ENCODE results near the gene RNU2-1.
"Not testable (repeated sequence)": the region's sequence is repeated elsewhere in the genome, so short reads cannot be mapped to it uniquely, and the experiment has no call there.

DNA sequence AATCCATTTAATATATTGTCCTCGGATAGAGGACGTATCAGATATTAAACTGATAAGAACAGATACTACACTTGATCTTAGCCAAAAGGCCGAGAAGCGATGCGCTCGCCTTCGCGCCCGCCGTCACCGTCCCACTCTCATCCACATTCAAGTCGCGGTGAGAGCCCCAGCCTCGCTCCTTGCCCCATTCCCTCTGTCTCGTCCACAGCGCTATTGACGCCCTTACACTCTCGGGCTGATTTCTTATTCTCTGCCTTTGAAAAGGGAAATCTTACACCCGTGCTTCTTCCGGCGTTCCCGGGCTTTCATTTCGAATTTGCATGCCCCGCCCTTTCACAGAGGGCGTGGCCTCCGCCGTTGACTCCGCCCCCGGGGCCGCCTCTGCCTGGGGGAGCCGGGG lies at the start of gene RNU2-1:
- TF ChIP-seq, protein P1, sequence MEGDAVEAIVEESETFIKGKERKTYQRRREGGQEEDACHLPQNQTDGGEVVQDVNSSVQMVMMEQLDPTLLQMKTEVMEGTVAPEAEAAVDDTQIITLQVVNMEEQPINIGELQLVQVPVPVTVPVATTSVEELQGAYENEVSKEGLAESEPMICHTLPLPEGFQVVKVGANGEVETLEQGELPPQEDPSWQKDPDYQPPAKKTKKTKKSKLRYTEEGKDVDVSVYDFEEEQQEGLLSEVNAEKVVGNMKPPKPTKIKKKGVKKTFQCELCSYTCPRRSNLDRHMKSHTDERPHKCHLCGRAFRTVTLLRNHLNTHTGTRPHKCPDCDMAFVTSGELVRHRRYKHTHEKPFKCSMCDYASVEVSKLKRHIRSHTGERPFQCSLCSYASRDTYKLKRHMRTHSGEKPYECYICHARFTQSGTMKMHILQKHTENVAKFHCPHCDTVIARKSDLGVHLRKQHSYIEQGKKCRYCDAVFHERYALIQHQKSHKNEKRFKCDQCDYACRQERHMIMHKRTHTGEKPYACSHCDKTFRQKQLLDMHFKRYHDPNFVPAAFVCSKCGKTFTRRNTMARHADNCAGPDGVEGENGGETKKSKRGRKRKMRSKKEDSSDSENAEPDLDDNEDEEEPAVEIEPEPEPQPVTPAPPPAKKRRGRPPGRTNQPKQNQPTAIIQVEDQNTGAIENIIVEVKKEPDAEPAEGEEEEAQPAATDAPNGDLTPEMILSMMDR (IDR thresholded peaks at IDR 0.05), result not testable (repeated sequence)
- not testable (repeated sequence) for TF ChIP-seq POLR2A (IDR thresholded peaks at IDR 0.05)

Data from right lobe of liver (tissue), 4 donors.